Measurements from ENCODE around the gene KCTD15.

Gene KCTD15

DNA sequence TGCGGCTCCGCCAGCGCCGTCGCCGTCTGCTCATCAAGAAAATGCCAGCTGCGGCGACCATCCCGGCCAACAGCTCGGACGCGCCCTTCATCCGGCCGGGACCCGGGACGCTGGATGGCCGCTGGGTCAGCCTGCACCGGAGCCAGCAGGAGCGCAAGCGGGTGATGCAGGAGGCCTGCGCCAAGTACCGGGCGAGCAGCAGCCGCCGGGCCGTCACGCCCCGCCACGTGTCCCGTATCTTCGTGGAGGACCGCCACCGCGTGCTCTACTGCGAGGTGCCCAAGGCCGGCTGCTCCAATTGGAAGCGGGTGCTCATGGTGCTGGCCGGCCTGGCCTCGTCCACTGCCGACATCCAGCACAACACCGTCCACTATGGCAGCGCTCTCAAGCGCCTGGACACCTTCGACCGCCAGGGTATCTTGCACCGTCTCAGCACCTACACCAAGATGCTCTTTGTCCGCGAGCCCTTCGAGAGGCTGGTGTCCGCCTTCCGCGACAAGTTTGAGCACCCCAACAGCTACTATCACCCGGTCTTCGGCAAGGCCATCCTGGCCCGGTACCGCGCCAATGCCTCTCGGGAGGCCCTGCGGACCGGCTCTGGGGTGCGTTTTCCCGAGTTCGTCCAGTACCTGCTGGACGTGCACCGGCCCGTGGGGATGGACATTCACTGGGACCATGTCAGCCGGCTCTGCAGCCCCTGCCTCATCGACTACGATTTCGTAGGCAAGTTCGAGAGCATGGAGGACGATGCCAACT is 24.4 kb upstream of the KCTD15 start:
- DNase-seq = no peak

DNA sequence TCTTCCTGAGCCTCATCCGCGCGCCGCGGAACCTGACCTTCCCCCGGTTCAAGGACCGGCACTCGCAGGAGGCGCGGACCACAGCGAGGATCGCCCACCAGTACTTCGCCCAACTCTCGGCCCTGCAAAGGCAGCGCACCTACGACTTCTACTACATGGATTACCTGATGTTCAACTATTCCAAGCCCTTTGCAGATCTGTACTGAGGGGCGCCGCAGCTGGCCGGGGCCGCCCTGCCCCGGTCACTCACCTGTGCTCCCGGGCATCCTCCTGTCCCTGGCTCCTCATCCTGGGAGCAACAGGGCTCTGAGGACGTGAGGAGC is 23.9 kb upstream of the KCTD15 start:
- DNase-seq = no peak

DNA sequence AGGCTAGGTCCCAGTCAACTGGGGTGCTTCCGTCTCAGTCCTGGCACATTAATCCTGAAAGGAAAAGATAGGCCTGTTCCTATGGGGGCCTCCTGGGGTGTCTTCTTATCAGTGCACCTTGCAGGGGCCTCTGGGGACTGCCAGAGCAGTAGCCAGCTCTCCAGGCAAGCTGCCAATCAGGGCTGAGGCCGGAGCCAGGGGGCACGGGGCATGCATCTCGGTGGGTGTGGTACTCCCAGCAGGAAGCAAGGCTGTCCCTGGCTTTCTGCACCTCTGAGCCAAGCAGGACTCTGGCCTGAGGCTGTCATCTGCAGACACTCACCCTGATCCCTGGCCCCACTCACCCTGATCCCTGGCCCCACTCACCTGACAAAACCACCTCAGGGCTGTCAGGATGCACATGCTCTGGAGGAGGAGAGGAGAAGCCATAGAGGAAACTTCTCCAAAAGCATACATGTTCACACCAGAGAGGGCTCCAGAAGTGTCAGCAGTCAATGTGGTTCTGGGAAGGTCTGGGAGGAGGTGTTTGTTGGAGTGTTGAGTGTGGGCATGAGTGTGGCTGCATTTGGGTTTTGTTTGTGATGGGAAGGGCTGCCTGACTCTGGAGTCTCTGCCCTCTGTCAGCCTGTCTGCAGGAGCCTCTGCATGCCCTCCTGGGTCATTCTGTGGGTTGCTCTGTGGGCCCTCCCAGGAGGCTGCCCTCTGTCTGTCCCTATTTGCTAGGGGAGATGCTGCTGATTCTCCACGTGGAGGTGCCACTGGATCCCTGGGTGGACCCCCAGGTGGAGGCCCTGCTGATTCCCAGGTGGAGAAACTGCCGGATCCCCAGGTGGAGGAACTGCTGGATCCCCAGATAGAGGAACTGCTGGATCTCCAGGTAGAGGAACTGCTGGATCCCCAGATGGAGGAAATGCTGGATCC is 22.7 kb upstream of the KCTD15 start:
- no peak for DNase-seq

DNA sequence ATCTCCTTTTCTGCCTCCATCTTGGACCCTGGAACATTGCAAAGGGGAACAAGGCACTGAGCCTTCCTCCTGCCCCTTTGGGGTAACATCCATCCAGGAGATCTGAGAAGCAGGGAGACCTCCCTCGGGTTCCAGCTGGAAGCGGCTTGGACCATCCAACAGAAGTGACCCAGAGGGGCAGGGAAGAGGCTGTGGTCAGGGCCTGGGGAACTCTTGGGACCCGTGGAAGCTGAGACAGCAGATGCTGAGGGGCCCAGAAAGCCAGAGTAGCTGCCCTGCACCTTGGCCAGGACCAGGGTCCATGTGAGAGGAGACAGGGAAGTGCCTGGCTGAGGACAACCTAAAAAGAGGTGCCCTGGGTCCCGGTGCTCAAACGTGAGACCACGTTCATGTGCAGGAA is 21.9 kb upstream of the KCTD15 start:
- DNase-seq = no peak

DNA sequence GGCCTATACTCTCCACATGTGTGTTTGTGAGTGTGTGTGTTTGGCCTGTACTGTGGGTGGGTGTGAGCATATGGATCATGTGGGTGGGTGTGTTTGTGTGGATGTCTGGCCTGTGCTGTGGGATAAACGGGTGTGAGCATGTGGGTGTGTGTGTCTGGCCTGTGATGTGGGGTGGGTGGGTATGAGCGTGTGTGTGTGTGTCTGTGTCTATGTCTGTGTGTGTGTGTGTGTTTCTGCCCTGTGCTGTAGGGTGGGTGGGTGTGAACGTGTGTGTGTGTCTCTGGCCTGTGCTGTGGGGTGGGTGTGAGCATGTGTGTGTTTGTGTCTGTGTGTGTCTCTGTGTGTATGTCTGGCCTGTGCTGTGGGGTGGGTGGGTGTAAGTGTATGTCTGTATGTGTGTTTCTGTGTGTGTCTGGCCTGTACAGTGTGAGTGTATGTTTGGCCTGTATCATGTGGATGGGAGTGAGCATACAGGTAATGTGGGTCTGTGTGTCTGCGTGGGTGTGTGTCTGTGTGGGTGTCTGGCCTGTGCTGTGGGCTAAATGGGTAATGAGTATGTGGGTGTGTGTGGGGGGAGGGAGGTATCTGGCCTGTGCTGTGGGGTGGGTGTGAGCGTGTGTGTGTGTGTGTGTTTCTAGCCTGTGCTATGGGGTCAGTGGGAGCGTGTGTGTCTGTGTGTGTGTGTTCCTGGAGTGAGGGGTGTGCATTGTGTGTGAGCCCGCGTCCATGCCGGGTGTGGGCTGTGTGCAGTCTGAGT is 20.8 kb upstream of the KCTD15 start:
- DNase-seq = no peak

DNA sequence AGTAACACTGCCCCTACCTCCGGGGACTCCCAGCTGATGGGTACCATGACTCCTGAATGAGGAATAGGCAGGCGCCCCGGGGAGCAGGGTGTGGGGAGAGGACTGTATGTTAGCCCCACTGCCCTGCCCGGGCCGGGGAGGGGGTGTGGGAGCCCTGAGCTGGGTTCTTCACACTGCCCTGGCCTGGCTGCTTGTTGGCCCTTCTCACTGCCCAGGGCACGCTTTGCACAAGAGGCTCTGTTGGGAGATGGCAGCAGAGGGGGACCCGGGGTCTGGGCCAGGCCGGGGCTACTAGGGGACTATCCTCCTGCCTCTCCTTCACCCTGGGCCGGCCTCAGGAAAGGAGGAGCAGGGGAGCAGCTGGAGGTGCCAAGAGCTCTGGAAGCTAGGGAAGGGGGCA is 19.3 kb upstream of the KCTD15 start:
- no peak for DNase-seq

DNA sequence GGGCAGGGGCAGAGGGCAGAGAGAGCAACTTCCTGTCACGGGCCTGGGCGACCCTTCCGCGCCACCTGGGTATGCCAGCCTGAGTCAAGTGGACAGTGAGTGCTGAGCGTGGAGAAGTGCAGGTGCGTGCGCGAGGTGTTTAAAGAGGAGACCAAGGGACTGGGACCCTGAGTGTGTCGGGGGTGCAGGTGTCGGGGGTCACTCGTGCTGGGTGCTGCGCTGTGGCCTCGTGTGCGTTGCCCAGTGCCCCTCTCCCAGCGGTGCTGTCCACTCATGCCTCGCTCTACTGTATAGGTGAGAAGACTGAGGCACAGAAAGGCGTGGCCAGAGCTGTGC is 18.9 kb upstream of the KCTD15 start:
- no peak for DNase-seq

DNA sequence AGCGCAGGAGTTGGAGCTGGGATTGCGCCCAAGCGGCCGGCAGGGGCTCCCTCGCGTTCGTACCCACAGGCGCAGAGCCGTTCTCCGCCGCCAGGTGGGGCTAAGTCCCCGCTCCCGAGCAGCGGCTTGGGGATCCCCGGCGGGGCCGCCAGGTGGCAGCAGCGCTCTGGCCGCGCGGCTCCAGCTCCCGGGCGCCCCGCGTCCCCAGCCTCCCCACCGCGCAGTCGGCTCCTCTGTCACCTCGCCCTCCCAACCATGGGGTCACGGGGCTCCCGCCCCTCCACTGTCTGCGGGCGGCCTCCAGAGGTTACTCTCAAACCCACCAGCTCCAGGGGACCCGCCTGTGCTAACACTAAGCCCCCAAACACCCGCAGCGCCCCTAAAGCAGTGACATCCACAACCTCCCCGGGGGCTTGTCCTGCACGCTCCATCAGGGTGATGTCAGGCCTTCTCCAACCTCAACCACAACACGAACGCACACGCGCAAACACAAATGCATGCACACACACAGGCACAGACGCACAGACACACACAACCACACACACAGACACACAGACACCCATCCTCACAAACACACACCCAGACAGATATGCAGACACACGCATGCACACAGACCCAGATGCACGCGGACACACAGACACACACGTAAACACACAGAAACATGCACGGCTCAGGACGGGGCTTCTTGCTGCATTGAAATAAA is 18.4 kb upstream of the KCTD15 start:
- DNase-seq = peak; percentile 83

DNA sequence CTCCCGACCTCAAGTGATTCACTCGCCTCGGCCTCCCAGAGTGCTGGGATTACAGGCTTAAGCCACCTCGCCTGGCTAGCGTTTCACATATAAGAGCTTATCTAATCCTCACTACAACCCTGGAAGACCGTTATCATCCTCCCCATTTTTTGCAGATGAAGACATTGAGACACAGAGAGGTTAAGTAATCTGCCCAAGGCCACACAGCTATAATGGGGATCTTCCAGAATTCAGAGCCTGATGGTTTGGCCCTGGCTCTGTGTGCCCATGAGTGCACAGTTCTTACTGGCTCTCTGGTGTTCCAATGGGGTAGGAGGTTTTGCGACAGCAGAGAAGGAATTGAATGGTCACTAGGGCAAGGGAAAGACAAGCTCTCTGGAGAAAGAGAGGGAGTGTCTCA is 16.8 kb upstream of the KCTD15 start:
- DNase-seq = no peak

DNA sequence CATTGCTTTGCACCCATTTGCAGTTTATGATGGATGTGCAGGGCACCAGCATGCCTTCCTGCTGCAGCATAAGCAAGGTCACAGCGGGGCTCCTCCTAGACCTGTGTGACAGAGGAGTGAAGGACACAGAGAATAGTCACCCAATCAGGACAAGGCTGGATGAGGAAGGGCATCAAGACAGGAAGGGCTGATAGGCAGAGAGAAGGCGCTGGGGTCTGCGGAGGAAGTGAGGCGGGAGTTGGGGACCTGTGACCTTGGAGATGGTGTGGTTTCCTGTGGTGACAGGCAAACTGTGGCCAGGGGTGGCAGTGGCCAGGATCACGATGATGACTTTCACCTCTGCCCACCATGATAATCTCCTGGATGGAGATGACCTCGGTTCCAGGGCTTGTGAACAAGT is 16.4 kb upstream of the KCTD15 start:
- DNase-seq = no peak

DNA sequence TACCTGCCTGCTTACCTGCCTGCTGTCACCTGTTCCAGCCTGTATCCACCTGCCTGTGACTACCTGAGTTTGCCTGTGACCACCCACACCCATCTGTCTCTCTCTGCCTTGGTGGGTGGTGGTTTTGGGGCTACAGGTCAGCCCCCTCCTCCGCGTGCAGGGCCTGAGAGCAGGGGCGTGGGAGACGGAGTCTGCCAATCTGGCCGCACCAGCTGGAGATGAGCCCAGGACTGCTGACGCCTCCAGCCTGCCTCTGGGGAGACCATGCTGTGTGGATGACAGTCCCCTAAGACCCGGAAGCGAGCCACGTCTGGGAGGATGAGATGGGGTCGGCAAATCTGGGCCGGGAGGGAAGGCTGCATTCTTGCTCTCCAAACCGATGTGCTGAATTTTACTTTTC is 15.9 kb upstream of the KCTD15 start:
- peak; percentile 16 for DNase-seq

DNA sequence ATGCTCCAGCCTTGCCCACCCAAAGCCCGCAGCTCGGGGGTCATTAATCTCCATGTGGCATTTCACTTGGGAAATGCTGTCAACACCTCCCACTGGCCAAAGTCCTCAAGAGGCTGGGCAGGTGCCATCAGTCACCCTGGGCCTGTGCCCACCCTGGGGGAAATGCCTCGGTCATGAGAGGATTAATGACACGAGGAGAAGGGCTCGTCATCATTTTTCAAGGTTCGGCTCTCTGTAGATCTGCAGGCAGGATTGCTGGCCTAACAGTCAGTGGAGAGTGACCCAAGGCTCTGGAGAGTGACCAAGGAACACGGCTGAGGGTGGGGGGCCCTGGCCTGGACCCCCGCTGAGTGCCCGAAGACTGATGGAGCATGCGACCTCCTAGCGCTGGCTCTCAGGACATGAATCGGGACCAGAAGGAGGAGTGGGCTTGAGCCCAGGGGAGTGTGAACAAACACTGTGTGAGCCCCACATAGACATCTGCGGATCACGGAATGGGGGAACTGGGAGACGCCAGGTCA is 15.2 kb upstream of the KCTD15 start:
- no peak for DNase-seq

DNA sequence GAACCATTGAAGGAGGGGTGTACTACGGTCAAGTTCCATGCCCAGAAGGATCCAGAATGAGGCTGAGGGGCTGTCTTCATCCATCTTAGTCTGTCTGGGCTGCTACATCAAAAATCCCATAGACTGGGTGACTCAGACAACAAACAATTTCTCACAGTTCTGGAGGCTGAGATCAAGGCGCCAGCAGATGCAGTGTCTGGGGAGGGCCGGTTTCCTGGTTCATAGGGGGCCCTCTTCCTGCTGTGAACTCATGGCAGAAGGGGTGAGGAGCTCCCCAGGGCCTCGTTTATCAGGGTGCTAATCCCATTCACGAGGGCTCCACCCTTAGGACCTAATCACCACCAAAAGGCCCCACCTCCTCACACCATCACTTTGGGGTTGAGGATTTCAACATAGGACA is 14.7 kb upstream of the KCTD15 start:
- DNase-seq = no peak

DNA sequence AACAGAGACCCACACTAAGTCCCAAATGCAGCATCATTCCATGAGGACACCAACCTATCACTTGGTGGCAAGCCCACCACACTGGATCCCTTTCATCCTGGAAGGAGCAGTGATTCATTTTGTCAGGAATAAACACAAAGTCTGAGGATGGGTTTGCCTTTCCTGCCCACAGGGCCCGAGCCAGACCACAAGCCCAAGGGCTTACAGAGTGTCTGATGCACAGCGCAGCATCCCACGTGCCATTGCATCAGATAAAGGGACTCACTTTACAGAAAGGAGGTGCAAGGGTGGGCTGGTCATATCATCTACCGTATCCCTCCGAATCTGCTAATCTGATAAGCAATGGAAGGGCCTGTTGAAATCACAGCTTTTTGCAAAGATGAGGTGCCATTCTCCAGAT is 12.2 kb upstream of the KCTD15 start:
- DNase-seq = no peak

DNA sequence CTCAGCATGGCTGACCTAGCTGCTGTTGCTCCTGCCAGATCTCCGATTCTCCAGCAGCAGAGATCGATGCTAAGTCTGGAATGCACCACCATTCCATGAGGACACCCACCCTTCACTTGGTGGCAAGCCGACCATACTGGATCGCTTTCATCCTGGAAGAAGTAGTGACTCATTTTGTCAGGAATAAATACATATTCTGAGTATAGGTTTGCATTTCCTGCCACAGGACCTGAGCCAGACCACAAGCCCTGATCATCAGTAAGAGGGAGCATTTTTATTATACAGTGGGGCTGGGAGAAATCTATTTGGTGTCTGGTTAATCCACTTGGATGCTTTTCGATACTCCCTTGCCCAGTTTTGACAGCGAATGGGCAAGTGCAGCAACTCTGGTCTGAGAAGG is 10.9 kb upstream of the KCTD15 start:
- no peak for DNase-seq

DNA sequence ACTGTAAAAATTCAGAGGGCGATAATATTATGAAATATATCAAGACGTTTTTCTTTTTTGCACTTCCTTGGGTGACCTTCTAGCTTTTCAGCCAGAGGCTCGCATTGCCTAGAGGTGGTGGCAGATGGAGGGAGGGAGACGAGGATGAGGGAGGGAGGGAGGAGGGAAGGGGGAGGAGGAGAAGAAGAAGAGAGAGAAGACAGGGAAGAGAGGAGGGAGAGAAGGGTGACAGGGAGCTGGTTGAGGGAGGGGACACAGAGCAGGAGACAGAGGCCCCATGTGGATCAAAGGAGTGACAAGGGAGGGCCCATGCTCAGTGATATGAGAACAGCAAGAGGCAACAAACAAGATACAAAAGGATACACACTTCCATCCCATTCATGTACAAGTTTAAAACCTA is 8.0 kb upstream of the KCTD15 start:
- no peak for DNase-seq

DNA sequence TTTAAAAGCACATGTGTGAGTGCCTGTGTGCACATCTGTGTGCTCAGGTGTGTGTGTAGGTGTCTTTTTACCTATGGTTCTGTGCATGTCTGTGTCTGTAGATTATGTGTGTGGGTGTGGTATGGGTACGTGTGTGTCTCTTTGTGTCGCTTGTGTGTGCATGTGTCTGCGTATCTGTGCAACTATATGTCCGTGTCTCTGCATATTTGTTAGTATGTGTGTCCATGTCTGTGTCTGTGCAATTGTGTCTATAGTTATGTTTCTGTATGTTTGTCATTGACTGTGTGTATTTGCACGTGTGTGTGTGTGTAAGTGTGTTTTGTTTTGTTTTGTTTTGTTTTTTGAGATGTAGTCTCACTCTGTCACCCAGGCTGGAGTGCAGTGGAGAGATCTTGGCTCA is 7.3 kb upstream of the KCTD15 start:
- no peak for DNase-seq

DNA sequence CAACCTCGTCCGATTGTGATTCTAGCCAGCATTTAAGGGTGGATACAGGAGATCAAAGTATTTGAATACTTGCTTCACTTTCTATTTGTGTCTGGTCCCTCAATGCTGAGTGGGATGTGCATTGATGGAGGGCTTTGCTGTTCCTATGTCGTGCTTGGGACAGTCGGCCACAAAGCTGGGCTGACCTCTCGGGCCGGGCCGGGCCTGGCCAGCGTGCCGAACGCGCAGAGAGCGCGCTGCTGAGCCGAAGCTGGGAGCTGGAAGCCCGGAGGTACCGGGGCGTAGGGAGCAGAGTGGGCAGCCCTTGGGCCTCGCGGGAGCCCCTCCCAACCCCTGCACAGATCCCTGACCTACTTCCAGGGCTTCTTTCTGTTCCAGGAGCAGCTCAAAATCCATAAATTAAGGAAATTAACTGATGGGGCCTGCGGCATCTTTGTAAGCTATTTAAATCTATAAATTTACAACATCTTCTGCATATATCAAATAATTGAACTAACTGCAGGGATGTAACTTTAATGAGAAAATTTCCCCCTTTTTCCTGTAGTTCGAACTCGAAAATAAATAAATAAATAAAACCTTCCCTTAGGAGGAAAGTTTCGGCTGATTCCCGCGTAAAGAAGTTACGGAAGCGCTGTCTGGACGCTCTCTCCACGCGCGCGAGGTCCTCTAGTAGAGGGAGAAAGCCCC is 1.8 kb upstream of the KCTD15 start:
- no peak for DNase-seq

DNA sequence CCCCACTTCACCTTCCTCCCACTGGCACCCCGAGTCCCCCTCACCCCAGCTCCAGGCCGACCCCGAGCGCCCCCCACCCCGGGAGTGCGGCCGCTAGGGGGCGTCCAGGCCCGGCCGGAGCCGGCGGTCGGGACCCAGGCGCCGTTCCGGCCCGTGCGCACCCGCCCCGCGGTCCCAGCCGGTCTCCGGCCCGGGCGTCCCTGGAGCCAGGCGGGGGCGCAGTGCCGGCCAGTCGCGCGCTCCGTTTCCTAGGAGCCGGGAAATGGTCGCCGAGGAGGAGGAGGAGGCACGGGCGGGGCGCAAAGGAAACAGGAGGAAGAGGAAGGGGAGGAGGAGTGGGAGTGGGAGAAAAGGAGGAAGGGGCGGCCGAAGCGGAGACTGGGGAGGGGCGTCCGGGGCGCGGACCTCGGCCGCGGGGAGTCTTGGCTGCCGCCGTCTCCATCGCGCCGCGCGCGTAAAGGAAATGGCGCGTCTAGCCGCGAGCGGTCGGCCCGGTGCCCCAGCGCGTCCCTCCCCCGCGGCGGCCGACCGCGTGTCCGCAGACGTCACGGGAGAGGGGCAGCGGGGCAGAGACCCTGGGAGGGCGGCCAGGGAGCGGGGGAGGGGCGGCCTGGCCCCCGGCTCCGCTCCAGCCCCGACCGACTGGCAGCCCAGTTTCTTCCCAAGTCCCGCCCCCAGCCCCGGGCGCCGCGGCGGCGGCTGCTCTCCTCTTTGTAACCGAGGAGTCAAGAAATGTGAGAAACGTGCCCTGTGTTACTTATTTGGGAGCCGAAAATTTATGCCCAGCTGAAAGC is 1.1 kb upstream of the KCTD15 start:
- peak; percentile 80 for DNase-seq

DNA sequence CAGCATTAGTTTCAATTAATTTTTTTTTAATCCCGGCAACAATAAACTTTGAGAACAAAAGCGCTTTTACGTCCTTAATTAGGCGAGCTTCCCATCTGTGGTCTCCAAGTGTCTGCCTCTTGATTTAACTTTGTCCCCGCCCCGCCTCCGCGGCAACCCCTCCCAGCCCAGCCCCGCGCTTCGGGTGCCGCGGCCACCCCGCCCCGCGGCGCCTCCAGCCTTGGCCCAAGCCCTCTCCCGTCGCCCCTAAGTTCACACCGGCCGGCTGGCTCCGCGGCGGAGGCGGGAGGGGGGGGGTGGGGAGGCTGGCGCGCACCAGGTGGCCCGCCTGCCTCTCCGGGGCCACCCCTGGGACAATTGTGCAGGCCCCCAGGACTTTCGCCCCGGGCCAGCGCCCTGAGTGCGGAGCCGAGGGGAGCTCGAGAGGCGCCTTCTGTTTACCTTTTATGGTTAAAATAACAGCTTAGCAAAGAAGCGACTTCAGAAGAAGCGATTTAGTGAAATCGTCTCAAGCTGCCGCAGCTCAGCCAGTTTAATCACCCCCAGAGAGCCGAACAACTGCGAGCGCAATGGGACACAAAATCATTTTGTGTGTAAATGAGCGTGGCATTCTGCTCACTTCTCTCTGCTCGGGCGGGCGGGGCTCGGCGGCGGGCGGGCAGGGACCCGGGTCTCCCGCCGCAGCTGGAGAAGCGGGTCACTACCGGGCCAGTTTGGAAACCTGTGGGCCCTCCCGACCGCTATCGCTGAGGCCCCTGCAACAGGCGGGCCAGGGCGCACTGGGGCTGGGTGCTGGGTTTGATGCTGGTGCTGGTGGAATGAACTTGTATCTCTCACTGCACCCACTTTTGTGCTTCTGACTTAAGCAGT is 1.4 kb downstream of the KCTD15 start:
- DNase-seq = peak; percentile 49
